ENCODE measurements around the gene PHLDA3. TPM values are rescaled to one million over a fixed set of nuclear protein-coding genes. Genes with fewer than 3 reads are reported as not detected.
A peak's percentile ranks its signal among the peaks of the same experiment; 100 is the strongest.

PHLDA3 gene
- total RNA-seq, 1 donor from 2014 or later: 150 TPM

GRCh38 chr1:201452866-201453265 is 16.1 kb downstream of the PHLDA3 start:
- Histone ChIP-seq H2AFZ (ENCODE audit: low read depth, low read length) (no peak overlapping the region), H3K36me3 (ENCODE audit: insufficient read depth, low read length) (no peaks in the 10 kb centered on the region), H3K4me2 (ENCODE audit: low read length) (no peak overlapping the region), H3K4me3 (ENCODE audit: insufficient read depth, low read depth, low read length) (no peak overlapping the region), H3K9me3 (ENCODE audit: insufficient read depth, low read depth, low read length) (no peaks in the 10 kb centered on the region), H3K4me1 (ENCODE audit: insufficient read depth, low read length) (peaks cover 70% of the 10 kb centered on the region), H3K79me2 (ENCODE audit: insufficient read depth, low read length) (no peaks in the 10 kb centered on the region), H3K9ac (ENCODE audit: low read length) (no peak overlapping the region), H3K27me3 (ENCODE audit: insufficient read depth, low read length) (no peaks in the 10 kb centered on the region), H3K27ac (ENCODE audit: low read depth, low read length) (no peak overlapping the region), H4K20me1 (ENCODE audit: insufficient read depth, low read length) (no peaks in the 10 kb centered on the region)
- H3K27ac Mint-ChIP-seq (ENCODE audit: unreplicated experiment): no peak overlapping the region
- H3K27me3 Mint-ChIP-seq (ENCODE audit: low read depth, unreplicated experiment): no peaks in the 10 kb centered on the region
- FAIRE-seq (no peak), DNase-seq (ENCODE audit: low read depth) (no peak)
- H3K9me3 Mint-ChIP-seq (ENCODE audit: unreplicated experiment): peaks cover 1% of the 10 kb centered on the region
- peaks cover 68% of the 10 kb centered on the region for H3K4me1 Mint-ChIP-seq (ENCODE audit: low read depth, unreplicated experiment)
- TF ChIP-seq EZH2 (IDR thresholded peaks at IDR 0.05; ENCODE audit: insufficient read depth, low read length) (no peak), CTCF (IDR thresholded peaks at IDR 0.05; ENCODE audit: insufficient read depth, low read depth, low read length) (no peak)
- H3K36me3 Mint-ChIP-seq (ENCODE audit: low read depth, unreplicated experiment): peaks cover 2% of the 10 kb centered on the region
- no peak overlapping the region for H3K4me3 Mint-ChIP-seq (ENCODE audit: unreplicated experiment)

GRCh38 chr1:201450721-201451291 is 18.2 kb downstream of the PHLDA3 start:
- peak overlapping the region; percentile 48 for H2AFZ ChIP-seq (ENCODE audit: low read depth, low read length)
- TF ChIP-seq CTCF (IDR thresholded peaks at IDR 0.05; ENCODE audit: insufficient read depth, low read depth, low read length): no peak
- no peak for TF ChIP-seq EZH2 (IDR thresholded peaks at IDR 0.05; ENCODE audit: insufficient read depth, low read length)
- H4K20me1 ChIP-seq (ENCODE audit: insufficient read depth, low read length): no peaks in the 10 kb centered on the region
- peaks cover 51% of the 10 kb centered on the region for H3K4me1 ChIP-seq (ENCODE audit: insufficient read depth, low read length)
- H3K4me2 ChIP-seq (ENCODE audit: low read length): peak overlapping the region; percentile 61
- Mint-ChIP-seq H3K4me1 (ENCODE audit: low read depth, unreplicated experiment) (peaks cover 59% of the 10 kb centered on the region), H3K27ac (ENCODE audit: unreplicated experiment) (peak overlapping the region; percentile 72), H3K9me3 (ENCODE audit: unreplicated experiment) (peaks cover 1% of the 10 kb centered on the region), H3K27me3 (ENCODE audit: low read depth, unreplicated experiment) (no peaks in the 10 kb centered on the region), H3K36me3 (ENCODE audit: low read depth, unreplicated experiment) (peaks cover 2% of the 10 kb centered on the region), H3K4me3 (ENCODE audit: unreplicated experiment) (no peak overlapping the region)
- no peaks in the 10 kb centered on the region for H3K36me3 ChIP-seq (ENCODE audit: insufficient read depth, low read length)
- no peaks in the 10 kb centered on the region for H3K79me2 ChIP-seq (ENCODE audit: insufficient read depth, low read length)
- peak overlapping the region; percentile 62 for H3K27ac ChIP-seq (ENCODE audit: low read depth, low read length)
- H3K27me3 ChIP-seq (ENCODE audit: insufficient read depth, low read length): no peaks in the 10 kb centered on the region
- FAIRE-seq (no peak), DNase-seq (ENCODE audit: low read depth) (peak; percentile 83)
- H3K9me3 ChIP-seq (ENCODE audit: insufficient read depth, low read depth, low read length): no peaks in the 10 kb centered on the region
- H3K9ac ChIP-seq (ENCODE audit: low read length): peak overlapping the region; percentile 61
- H3K4me3 ChIP-seq (ENCODE audit: insufficient read depth, low read depth, low read length): no peak overlapping the region

- H3K4me2 ChIP-seq (ENCODE audit: low read length): no peak overlapping the region
- Mint-ChIP-seq H3K4me1 (ENCODE audit: low read depth, unreplicated experiment) (peaks cover 53% of the 10 kb centered on the region), H3K27ac (ENCODE audit: unreplicated experiment) (peak overlapping the region; percentile 18), H3K9me3 (ENCODE audit: unreplicated experiment) (no peaks in the 10 kb centered on the region), H3K27me3 (ENCODE audit: low read depth, unreplicated experiment) (no peaks in the 10 kb centered on the region), H3K4me3 (ENCODE audit: unreplicated experiment) (no peak overlapping the region), H3K36me3 (ENCODE audit: low read depth, unreplicated experiment) (no peaks in the 10 kb centered on the region)
- no peak overlapping the region for H3K9ac ChIP-seq (ENCODE audit: low read length)
- H3K27me3 ChIP-seq (ENCODE audit: insufficient read depth, low read length): no peaks in the 10 kb centered on the region
- no peak overlapping the region for H2AFZ ChIP-seq (ENCODE audit: low read depth, low read length)
- peaks cover 42% of the 10 kb centered on the region for H3K4me1 ChIP-seq (ENCODE audit: insufficient read depth, low read length)
- H4K20me1 ChIP-seq (ENCODE audit: insufficient read depth, low read length): no peaks in the 10 kb centered on the region
- H3K9me3 ChIP-seq (ENCODE audit: insufficient read depth, low read depth, low read length): no peaks in the 10 kb centered on the region
- no peak overlapping the region for H3K4me3 ChIP-seq (ENCODE audit: insufficient read depth, low read depth, low read length)
- no peaks in the 10 kb centered on the region for H3K36me3 ChIP-seq (ENCODE audit: insufficient read depth, low read length)
- H3K79me2 ChIP-seq (ENCODE audit: insufficient read depth, low read length): no peaks in the 10 kb centered on the region
- no peak overlapping the region for H3K27ac ChIP-seq (ENCODE audit: low read depth, low read length)
- DNase-seq (ENCODE audit: low read depth) (no peak), FAIRE-seq (no peak)
- TF ChIP-seq CTCF (IDR thresholded peaks at IDR 0.05; ENCODE audit: insufficient read depth, low read depth, low read length) (no peak), EZH2 (IDR thresholded peaks at IDR 0.05; ENCODE audit: insufficient read depth, low read length) (no peak)
These were observed 20.0 kb downstream of the PHLDA3 start for GRCh38 chr1:201448990-201449389.

Data from astrocyte (in vitro differentiated cells and primary cell).